Neural progenitor cell (in vitro differentiated cells): ENCODE data around the gene BUD13.

ENCODE experiments used
- CTCF ChIP-seq: fragments of 200-600 bp; sonication (generic); IDR thresholded peaks from 2 replicates; pipeline ENCODE4 v1.5.1; 2017; ENCODE audit warnings: antibody characterized with exemption, mild to moderate bottlenecking
- EZH2 ChIP-seq: fragments of 200-600 bp; sonication (generic); IDR thresholded peaks from 2 replicates; pipeline ENCODE4 v1.6.1; 2017; ENCODE audit warnings: antibody characterized with exemption, mild to moderate bottlenecking, moderate library complexity
- EZH2phosphoT487 ChIP-seq: fragments of 200-600 bp; sonication (generic); IDR thresholded peaks from 2 replicates; pipeline ENCODE4 v1.6.1; 2017; ENCODE audit warnings: antibody characterized with exemption

- TF ChIP-seq CTCF (no peak), EZH2phosphoT487 (no peak), EZH2 (no peak)
These were observed 15.1 kb upstream of the BUD13 start, which contains the start of gene ZPR1 for GRCh38 chr11:116787786-116788486.
